IMR-90 (cell line): ENCODE measurements around the gene MTA1. TPM values are rescaled to one million over a fixed set of nuclear protein-coding genes. Genes with fewer than 3 reads are reported as not detected.

Experiments used
- ATAC-seq: fragments of 200-7000 bp; cut with Tn5 transposase; 2 replicates; pipeline ENCODE4 v1.9.1; 2020; ENCODE audit warnings: low read depth, mild to moderate bottlenecking, moderate library complexity
- BruUV-seq: library from RNA; stranded (reverse); fragments of 400-500 nt; replicated peaks from 2 replicates; lab custom pipeline; 2021; lab: Mats Ljungman, UMichigan
- CTCF ChIA-PET: fragments of 300-600 bp; formaldehyde crosslinking; extraction: SDS; loops from one replicate; lab custom pipeline; 2021; ENCODE audit warnings: antibody characterized with exemption; lab: Yijun Ruan, JAX
- POLR2A ChIA-PET: fragments of 300-600 bp; sonication (Branson Sonifier 250); formaldehyde crosslinking; loops from one replicate; lab custom pipeline; 2022; ENCODE audit warnings: antibody characterized with exemption; ENCODE audit not compliant: unreplicated experiment; lab: Charles Lee
- DNase-seq: peaks from one replicate; pipeline ENCODE4 v3.0.0; 2013
- H2AFZ ChIP-seq: replicated peaks from 2 replicates; pipeline ENCODE3; 2013; ENCODE audit warnings: low read length, mild to moderate bottlenecking; ENCODE audit not compliant: poor library complexity
- H2AK5ac ChIP-seq: 2 replicates; pipeline ENCODE4 v1.6.1; 2013; ENCODE audit warnings: low read depth, low read length, inconsistent platforms
- H2AK9ac ChIP-seq: replicated peaks from 2 replicates; pipeline ENCODE3; 2013; ENCODE audit warnings: mild to moderate bottlenecking, low read depth, low read length, moderate library complexity; ENCODE audit not compliant: poor library complexity
- H2BK120ac ChIP-seq: 2 replicates; pipeline ENCODE4 v1.6.1; 2013; ENCODE audit warnings: low read depth, low read length, inconsistent platforms
- H2BK15ac ChIP-seq: 3 replicates; pipeline ENCODE4 v1.6.1; 2013; ENCODE audit warnings: low read depth, low read length, inconsistent platforms
- H2BK20ac ChIP-seq: 2 replicates; pipeline ENCODE4 v1.6.1; 2013; ENCODE audit warnings: low read depth, mild to moderate bottlenecking, inconsistent platforms, low read length, moderate library complexity
- H2BK5ac ChIP-seq: 2 replicates; pipeline ENCODE4 v1.6.1; 2013; ENCODE audit warnings: mild to moderate bottlenecking, low read depth, low read length, inconsistent platforms; ENCODE audit not compliant: poor library complexity, severe bottlenecking
- H3K14ac ChIP-seq: replicated peaks from 2 replicates; pipeline ENCODE4 v1.6.1; 2013; ENCODE audit warnings: low read depth, low read length, inconsistent platforms
- H3K18ac ChIP-seq: 2 replicates; pipeline ENCODE4 v1.6.1; 2013; ENCODE audit warnings: low read depth, low read length, control low read depth
- H3K23ac ChIP-seq: 2 replicates; pipeline ENCODE4 v1.6.1; 2013; ENCODE audit warnings: low read depth, low read length, inconsistent platforms
- H3K27ac ChIP-seq: 2 replicates; pipeline ENCODE4 v1.5.1; 2013; ENCODE audit warnings: mild to moderate bottlenecking, control low read depth, low read length; ENCODE audit not compliant: insufficient read depth
- H3K27me3 ChIP-seq: 2 replicates; pipeline ENCODE4 v1.6.1; 2013; ENCODE audit warnings: low read length; ENCODE audit not compliant: control insufficient read depth, insufficient read depth
- H3K36me3 ChIP-seq: 2 replicates; pipeline ENCODE4 v1.6.1; 2013; ENCODE audit warnings: low read length, mixed read lengths; ENCODE audit not compliant: control insufficient read depth, insufficient read depth
- H3K4ac ChIP-seq: 2 replicates; pipeline ENCODE4 v1.6.1; 2013; ENCODE audit warnings: low read depth, low read length, inconsistent platforms
- H3K4me1 ChIP-seq: 2 replicates; pipeline ENCODE4 v1.6.1; 2013; ENCODE audit warnings: low read length, mixed read lengths; ENCODE audit not compliant: control insufficient read depth, insufficient read depth
- H3K4me2 ChIP-seq: 2 replicates; pipeline ENCODE4 v1.6.1; 2013; ENCODE audit warnings: low read depth, mild to moderate bottlenecking, control low read depth, low read length, moderate library complexity
- H3K4me3 ChIP-seq: 2 replicates; pipeline ENCODE4 v1.5.1; 2013; ENCODE audit warnings: low read depth, mild to moderate bottlenecking, control low read depth, low read length, moderate library complexity; ENCODE audit not compliant: insufficient read depth
- H3K56ac ChIP-seq: 2 replicates; pipeline ENCODE4 v1.6.1; 2013; ENCODE audit warnings: low read length, inconsistent platforms; ENCODE audit not compliant: insufficient read depth; ENCODE audit errors: extremely low read depth
- H3K79me1 ChIP-seq, 2 experiments: 2 replicates each; pipeline ENCODE4 v1.6.1; 2013; ENCODE audit warnings: low read length in 2 of 2, inconsistent platforms in 1 of 2, low read depth in 1 of 2
- H3K9ac ChIP-seq: 2 replicates; pipeline ENCODE4 v1.6.1; 2013; ENCODE audit warnings: low read depth, low read length, control low read depth
- H3K9me1 ChIP-seq: 2 replicates; pipeline ENCODE4 v1.6.1; 2013; ENCODE audit warnings: low read length, inconsistent platforms; ENCODE audit not compliant: insufficient read depth
- H3K9me3 ChIP-seq: 2 replicates; pipeline ENCODE4 v1.6.1; 2013; ENCODE audit warnings: low read length; ENCODE audit not compliant: control insufficient read depth, insufficient read depth
- H4K20me1 ChIP-seq: 2 replicates; pipeline ENCODE4 v1.6.1; 2013; ENCODE audit warnings: low read length, inconsistent platforms; ENCODE audit not compliant: insufficient read depth
- H4K5ac ChIP-seq: 2 replicates; pipeline ENCODE4 v1.6.1; 2013; ENCODE audit warnings: mild to moderate bottlenecking, low read depth, low read length, control low read depth
- H4K8ac ChIP-seq, 2 experiments: 2 replicates each; pipeline ENCODE4 v1.6.1; 2013; ENCODE audit warnings: low read depth in 2 of 2, low read length in 2 of 2, control low read depth in 1 of 2, inconsistent platforms in 1 of 2
- H4K91ac ChIP-seq: 2 replicates; pipeline ENCODE4 v1.6.1; 2013; ENCODE audit warnings: low read depth, low read length, inconsistent platforms; ENCODE audit not compliant: insufficient read depth
- BHLHE40 ChIP-seq: fragments of 150-350 bp; IDR thresholded peaks from 2 replicates; pipeline ENCODE4 v1.6.1; 2016; ENCODE audit warnings: mild to moderate bottlenecking, low read depth, low read length
- CEBPB ChIP-seq: IDR thresholded peaks from 2 replicates; pipeline ENCODE4 v1.6.1; 2012; ENCODE audit warnings: low read depth, low read length, improper control_type of control experiment
- MAFK ChIP-seq: IDR thresholded peaks from 2 replicates; pipeline ENCODE4 v1.6.1; 2012; ENCODE audit warnings: low read depth, low read length, improper control_type of control experiment
- MAZ ChIP-seq: IDR thresholded peaks from 2 replicates; pipeline ENCODE4 v1.6.1; 2012; ENCODE audit warnings: low read depth, mild to moderate bottlenecking, low read length, improper control_type of control experiment, moderate library complexity, borderline replicate concordance
- NFE2L2 ChIP-seq: fragments of 150-350 bp; IDR thresholded peaks from 2 replicates; pipeline ENCODE4 v1.6.1; 2016; ENCODE audit warnings: low read depth, mild to moderate bottlenecking, low read length
- RCOR1 ChIP-seq: IDR thresholded peaks from 2 replicates; pipeline ENCODE4 v1.6.1; 2012; ENCODE audit warnings: mild to moderate bottlenecking, low read length, improper control_type of control experiment; ENCODE audit not compliant: insufficient replicate concordance
- RFX5 ChIP-seq: IDR thresholded peaks from 2 replicates; pipeline ENCODE4 v1.8.0; 2012; ENCODE audit warnings: low read depth, mild to moderate bottlenecking, low read length, moderate library complexity
- SMC3 ChIP-seq: fragments of 150-350 bp; IDR thresholded peaks from 2 replicates; pipeline ENCODE4 v1.6.1; 2016; ENCODE audit warnings: low read depth, mild to moderate bottlenecking, antibody characterized with exemption, low read length, moderate library complexity
- USF2 ChIP-seq: fragments of 150-350 bp; IDR thresholded peaks from 2 replicates; pipeline ENCODE4 v1.6.1; 2017; ENCODE audit warnings: mild to moderate bottlenecking, antibody characterized with exemption, low read length, low read depth
- WGBS, 2 experiments: methylation state at CpG; one replicate each; pipeline versions ENCODE4 v1.1.5 to v1.1.7; 2013; ENCODE audit warnings: missing lambda C conversion rate in 2 of 2; ENCODE audit not compliant: insufficient read length in 1 of 2; ENCODE audit errors: extremely low coverage in 2 of 2; 5-methylcytosine and 5-hydroxymethylcytosine counted together
- dilution Hi-C: fragments of 300-500 bp; cut with HindIII; formaldehyde crosslinking; loops from one replicate; pipeline ENCODE4 v1.14.3; 2018; ENCODE audit warnings: low sequenced_read_pairs; ENCODE audit not compliant: unreplicated experiment
- in situ Hi-C: fragments of 300-500 bp; cut with MboI; formaldehyde crosslinking; loops from 3 replicates; pipeline ENCODE4 v1.14.3; 2019; ENCODE audit warnings: low sequenced_read_pairs, inconsistent platforms, mixed read lengths
- intact Hi-C: fragments of 100-400 bp; cut with micrococcal nuclease; formaldehyde crosslinking; loops from 2 replicates; pipeline ENCODE4 v1.10.0; 2022
- polyA plus RNA-seq, 3 experiments: library from polyadenylated mRNA; depleted of rRNA; stranded (reverse); fragments of >200 nt; gene quantifications; 2 replicates each; pipeline ENCODE4 v1.2.3, GENCODE V29; 2012; ENCODE audit warnings: low replicate concordance in 1 of 3
- total RNA-seq: library from RNA; depleted of rRNA; stranded (reverse); fragments of >200 nt; gene quantifications from 2 replicates; pipeline ENCODE4 v1.2.3, GENCODE V29; 2012
- TF ChIP-seq, protein P1 (sequence below): conservative IDR thresholded peaks from 2 replicates; pipeline ENCODE4 v1.5.1; 2012; ENCODE audit warnings: mild to moderate bottlenecking, low read depth, low read length, improper control_type of control experiment

MTA1 gene
- total and polyA plus RNA-seq, 2 of the 4 experiments (the other 2 are of a cell fraction) = 21.5 to 61.6 TPM

DNA sequence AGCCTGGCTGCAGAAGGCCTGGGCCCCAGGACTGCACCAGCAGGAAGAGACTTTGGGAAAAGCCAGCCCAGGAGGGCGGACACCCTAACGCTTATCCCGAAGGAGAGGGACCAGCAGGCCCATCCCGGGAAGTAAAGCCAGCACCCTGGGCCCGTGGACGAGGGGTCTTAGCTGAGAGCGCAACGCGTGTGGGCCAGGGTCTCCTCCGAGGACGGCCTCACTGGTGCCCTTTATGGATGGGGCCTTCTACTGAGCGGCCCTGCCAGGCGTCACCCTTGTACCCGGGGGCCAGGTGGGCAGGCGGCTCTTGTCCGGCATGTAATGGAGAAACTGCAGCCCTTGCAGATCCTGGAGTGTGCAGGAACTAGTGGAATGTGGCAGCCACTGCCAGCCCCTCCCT, 85.5 kb downstream of the MTA1 start:
- ATAC-seq (no peak), DNase-seq (no peak)
- Histone ChIP-seq H3K9ac (no peak overlapping the region), H2AK5ac (no peak overlapping the region), H3K27me3 (peaks cover 9% of the 10 kb centered on the region), H4K8ac (no peak overlapping the region), H3K56ac (no peak overlapping the region), H3K14ac (no peak overlapping the region), H4K20me1 (no peaks in the 10 kb centered on the region), H3K4me3 (no peak overlapping the region), H2BK120ac (no peak overlapping the region), H3K4me1 (no peaks in the 10 kb centered on the region), H2AK9ac (no peak overlapping the region), H3K9me3 (no peaks in the 10 kb centered on the region), H3K4ac (no peak overlapping the region), H3K36me3 (no peaks in the 10 kb centered on the region), H2BK5ac (no peak overlapping the region), H3K4me2 (no peak overlapping the region), H3K27ac (no peak overlapping the region), H4K91ac (no peak overlapping the region), H4K5ac (no peak overlapping the region), H3K9me1 (no peaks in the 10 kb centered on the region), H2BK20ac (no peak overlapping the region), H3K79me1 (no peaks in the 10 kb centered on the region), H2BK15ac (no peak overlapping the region), H2AFZ (no peak overlapping the region), H3K23ac (no peak overlapping the region), H3K18ac (no peak overlapping the region)
- in situ Hi-C loops (no loop called here), intact Hi-C loops (no loop called here), dilution Hi-C loops (no loop called here)
- ChIA-PET CTCF (interaction anchor here (0.5 kb wide), 1 partner anchor 492 kb away, joined by 3 read pairs; no protein-coding TSS in a partner anchor), POLR2A (no interaction called here)
- WGBS, 2 experiments = 84% methylated on average over 9 of the region's 16 CpGs; no CpG with 5 or more reads in 1 of the 2 experiments
- no TSS peak for BruUV-seq
- no peak for TF ChIP-seq USF2
- TF ChIP-seq SMC3 = no peak
- TF ChIP-seq MAFK = no peak
- TF ChIP-seq RFX5 = no peak
- no peak for TF ChIP-seq CEBPB
- no peak for TF ChIP-seq BHLHE40
- TF ChIP-seq, protein P1, sequence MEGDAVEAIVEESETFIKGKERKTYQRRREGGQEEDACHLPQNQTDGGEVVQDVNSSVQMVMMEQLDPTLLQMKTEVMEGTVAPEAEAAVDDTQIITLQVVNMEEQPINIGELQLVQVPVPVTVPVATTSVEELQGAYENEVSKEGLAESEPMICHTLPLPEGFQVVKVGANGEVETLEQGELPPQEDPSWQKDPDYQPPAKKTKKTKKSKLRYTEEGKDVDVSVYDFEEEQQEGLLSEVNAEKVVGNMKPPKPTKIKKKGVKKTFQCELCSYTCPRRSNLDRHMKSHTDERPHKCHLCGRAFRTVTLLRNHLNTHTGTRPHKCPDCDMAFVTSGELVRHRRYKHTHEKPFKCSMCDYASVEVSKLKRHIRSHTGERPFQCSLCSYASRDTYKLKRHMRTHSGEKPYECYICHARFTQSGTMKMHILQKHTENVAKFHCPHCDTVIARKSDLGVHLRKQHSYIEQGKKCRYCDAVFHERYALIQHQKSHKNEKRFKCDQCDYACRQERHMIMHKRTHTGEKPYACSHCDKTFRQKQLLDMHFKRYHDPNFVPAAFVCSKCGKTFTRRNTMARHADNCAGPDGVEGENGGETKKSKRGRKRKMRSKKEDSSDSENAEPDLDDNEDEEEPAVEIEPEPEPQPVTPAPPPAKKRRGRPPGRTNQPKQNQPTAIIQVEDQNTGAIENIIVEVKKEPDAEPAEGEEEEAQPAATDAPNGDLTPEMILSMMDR = no peak
- TF ChIP-seq NFE2L2 = no peak
- no peak for TF ChIP-seq RCOR1
- no peak for TF ChIP-seq MAZ
